Jurkat, Clone E6-1 (cell line): ENCODE data around the gene CNGA3.
"Not testable (repeated sequence)": the region's sequence is repeated elsewhere in the genome, so short reads cannot be mapped to it uniquely, and the experiment has no call there.

Source experiments
- DNase-seq: peaks from one replicate; pipeline ENCODE4 v3.0.0-alpha.2; 2011; ENCODE audit warnings: low read depth, low spot score
- H3K4me3 ChIP-seq: 2 replicates; pipeline ENCODE4 v1.5.1; 2011; ENCODE audit warnings: mild to moderate bottlenecking, low read length, control low read depth, moderate library complexity

CNGA3 gene

GRCh38 chr2:98320171-98320570, 26.1 kb upstream of the CNGA3 start:
- DNase-seq, H3K4me3 ChIP-seq: not testable (repeated sequence)

GRCh38 chr2:98324181-98324580, 22.1 kb upstream of the CNGA3 start:
- DNase-seq, result no peak
- no peak overlapping the region for H3K4me3 ChIP-seq

DNA sequence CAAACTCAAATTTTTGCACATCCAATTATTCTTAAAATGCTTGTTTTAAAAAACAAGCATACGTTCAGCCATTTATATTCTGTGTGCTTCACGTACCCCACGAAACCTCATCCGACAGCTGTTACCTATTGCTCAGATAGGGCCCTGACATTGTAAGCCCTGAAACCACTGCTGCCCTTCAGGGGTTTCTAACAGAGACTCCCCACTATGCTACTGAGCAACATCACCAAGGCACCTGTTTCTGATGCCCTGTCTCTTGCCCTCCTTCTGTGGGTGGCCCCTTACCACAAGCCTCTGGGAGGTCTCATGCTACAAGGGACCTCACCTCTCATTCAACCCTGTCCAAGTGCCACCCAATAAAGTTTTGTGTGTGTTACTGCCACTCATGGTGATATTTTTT, 18.5 kb upstream of the CNGA3 start:
- no peak overlapping the region for H3K4me3 ChIP-seq
- DNase-seq, result no peak

DNA sequence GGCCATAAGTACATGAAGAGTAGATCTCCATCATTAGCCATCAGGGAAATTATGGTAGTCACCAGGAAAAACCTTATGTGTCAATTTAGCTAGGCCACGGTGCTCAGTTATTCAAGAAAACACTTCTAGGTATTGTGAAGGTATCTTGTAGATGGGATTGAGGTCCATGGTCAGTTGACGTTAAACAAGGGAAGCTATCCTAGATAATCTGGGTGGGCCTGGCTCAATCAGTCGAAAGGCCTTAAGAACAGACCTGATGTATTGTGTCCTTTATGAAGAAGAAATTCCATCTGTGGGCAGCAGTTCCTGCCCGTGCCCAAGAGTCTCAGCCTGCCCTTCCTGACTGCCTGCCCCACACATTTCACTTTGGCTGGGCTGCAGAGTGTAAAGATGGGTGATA, 16.7 kb upstream of the CNGA3 start:
- DNase-seq, result no peak
- no peak overlapping the region for H3K4me3 ChIP-seq

- H3K4me3 ChIP-seq, result no peak overlapping the region
- no peak for DNase-seq
Observed at GRCh38 chr2:98332989-98333388, 13.3 kb upstream of the CNGA3 start.

DNA sequence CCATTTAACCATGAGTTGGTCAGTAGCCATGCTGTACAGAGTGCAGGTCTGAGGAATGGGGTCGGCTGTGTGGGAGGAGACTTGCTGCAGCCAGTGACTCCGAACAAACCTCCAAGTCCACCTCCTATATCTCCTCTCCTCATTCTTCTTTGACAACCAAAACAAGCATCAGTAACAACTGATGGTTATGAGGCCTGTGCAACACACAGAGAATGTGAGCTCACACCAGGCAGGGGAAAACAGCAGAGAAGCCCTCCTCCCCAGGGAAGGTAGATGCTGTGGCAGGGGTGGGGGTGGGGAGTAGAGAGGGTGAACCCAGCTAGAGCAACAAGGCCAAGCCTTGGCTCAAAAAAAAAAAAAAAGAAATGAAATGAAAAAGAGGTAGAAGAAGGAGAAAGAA, 12.3 kb upstream of the CNGA3 start:
- no peak for DNase-seq
- no peak overlapping the region for H3K4me3 ChIP-seq

DNA sequence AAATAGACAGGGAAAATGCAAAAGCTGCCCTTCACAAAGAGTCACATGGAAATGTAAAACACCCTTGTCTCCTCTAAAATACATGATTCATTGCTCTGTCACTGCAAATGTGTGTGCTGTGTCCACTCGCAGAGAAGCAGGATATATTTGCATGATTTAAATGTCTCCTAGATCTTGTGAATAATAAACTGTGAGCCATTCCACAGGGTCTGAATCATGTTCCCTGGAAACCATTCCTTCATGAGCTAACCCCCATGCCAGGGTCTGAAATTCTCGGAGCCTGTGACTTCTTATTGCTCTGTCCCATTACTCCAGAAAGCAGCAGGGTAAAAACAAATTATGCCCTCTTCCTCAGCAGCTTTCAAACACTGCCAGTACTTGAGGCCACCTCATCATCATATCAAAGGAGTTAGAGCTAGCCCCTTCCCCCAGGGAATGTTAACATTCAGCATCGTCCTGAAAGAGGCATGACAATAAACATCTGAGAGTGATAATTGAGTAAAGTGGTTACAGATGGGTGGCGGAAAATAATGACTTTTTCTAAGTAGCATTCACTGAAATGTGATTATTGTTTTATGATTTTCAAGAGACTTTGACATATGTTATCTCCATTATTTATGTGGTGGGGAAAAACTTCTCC, 11.7 kb upstream of the CNGA3 start:
- no peak overlapping the region for H3K4me3 ChIP-seq
- no peak for DNase-seq

DNA sequence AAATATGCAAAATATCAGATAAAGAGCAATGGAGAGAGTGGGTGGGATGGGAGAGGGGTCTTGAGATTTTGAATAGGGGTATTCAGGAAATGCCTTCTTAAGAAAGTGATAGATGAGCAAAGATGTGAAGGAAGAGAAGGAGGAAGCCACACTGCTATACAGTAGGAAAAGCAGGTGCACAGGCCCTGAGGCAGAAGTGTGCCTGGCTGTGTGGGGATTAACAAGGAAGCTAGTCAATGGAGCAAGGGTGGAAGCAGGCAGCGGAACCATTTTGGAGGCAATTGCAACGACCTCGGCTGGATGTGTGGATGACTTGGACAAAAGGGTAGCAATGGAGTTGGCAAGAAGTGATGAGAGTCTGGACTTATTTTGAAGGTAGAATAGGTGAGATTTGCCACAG, 11.0 kb upstream of the CNGA3 start:
- no peak for DNase-seq
- no peak overlapping the region for H3K4me3 ChIP-seq

DNA sequence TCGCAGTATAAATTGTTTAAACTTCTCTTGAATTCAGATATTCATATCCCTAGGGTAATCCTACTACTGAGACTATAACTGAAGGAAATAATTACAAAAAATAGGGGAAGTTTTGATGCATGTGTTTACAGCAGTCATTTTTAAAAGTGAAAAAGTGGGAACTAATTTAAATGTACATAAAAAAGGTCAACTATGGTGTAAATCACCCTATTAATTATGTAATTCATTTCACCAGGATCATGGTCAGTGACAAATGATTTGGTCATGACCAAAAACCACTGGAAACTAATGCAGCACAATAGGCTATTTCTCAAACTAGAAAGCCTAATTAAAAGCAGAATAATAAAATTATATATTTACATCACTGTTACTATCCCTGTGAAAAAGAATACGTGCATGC, 5.0 kb upstream of the CNGA3 start:
- DNase-seq, result no peak
- no peak overlapping the region for H3K4me3 ChIP-seq

- H3K4me3 ChIP-seq, result no peak overlapping the region
- DNase-seq, result no peak
Observed at GRCh38 chr2:98343285-98343684, 3.0 kb upstream of the CNGA3 start.

GRCh38 chr2:98347298-98348065, 1.2 kb downstream of the CNGA3 start:
- H3K4me3 ChIP-seq, result no peak overlapping the region
- no peak for DNase-seq

DNA sequence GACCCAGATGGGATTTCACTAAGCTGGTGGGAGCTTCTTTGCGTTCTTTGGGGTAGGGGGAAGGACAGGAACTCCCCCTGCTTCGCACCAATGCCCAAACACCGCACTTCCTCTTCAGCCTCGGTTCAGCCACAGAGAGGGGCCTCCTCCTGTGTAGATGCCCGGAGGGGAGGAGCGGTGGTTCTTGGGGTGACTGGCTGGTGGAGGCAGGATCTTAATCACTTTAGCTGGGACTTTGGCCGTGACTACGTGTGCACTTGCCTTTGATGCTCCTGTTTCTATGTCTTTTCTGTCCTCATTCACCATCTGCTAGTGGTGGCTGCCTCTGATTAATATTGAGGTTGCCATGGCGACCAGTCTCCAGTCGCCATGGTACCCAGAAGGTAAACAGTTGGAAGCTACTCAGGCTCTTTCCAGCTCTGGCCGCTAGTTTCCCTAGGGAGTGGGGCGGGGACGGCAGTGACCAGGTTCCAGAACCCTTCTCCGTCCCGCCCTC, 1.9 kb downstream of the CNGA3 start:
- no peak for DNase-seq
- no peak overlapping the region for H3K4me3 ChIP-seq

DNA sequence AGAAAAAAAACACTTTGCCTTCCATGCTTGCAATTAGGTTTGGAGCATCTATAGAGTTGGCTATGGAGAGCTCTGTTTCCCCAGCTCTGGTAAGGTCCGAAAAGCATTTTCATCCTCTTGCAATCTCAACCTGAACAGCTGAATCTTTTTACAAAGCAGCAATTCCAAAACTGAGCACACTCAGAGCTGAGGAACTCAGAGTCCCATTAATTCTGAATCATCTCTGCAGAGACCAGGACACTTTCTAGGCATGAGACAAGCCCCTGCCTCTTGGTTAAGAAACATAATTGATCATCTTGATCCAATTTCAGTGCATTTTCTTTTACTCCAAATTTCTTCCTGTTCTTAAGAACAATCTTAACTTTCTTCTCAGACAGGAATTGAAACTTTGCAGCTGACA, 4.2 kb downstream of the CNGA3 start:
- DNase-seq, result no peak
- H3K4me3 ChIP-seq, result no peak overlapping the region

DNA sequence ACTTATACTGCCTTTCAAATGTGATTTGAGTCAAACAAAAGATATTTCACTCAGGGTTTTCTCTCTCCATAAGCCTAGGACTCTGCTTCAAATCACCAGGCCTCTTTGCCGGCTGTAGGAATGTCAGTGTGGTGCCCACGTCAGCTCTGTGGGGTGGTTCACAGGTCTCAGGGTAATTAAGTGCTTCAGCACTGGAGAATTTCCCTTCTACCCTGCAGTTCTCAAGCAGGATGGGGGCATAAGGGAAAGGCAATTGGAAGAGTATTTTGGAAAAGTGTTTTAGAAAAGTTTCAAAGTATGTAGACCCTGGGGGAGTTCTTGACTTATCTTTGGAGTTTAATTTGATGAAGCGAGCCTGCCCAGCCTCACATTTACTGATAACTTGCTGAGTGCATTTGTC, 9.6 kb downstream of the CNGA3 start:
- DNase-seq, result no peak
- no peak overlapping the region for H3K4me3 ChIP-seq

- no peak for DNase-seq
- no peak overlapping the region for H3K4me3 ChIP-seq
Observed at GRCh38 chr2:98356729-98357128, 10.5 kb downstream of the CNGA3 start.

DNA sequence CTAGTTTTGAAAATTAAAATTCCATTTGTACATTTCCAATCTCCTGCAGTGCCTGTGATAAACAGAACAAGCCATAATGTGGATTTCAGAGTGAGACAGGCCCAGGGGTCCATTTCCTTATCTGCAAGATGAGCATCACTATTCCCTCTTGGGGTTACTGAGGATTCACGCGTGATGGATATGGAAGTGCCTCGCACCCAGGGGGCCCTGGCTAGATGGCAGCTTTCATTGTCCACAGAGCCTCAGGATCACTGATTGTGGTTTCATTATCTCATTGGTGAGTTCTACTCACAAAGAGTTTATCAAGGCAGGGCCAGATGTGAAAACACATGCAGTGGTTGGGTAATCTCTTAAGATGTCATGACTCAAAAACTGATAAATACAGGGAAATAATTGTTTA, 11.6 kb downstream of the CNGA3 start:
- no peak for DNase-seq
- no peak overlapping the region for H3K4me3 ChIP-seq

DNA sequence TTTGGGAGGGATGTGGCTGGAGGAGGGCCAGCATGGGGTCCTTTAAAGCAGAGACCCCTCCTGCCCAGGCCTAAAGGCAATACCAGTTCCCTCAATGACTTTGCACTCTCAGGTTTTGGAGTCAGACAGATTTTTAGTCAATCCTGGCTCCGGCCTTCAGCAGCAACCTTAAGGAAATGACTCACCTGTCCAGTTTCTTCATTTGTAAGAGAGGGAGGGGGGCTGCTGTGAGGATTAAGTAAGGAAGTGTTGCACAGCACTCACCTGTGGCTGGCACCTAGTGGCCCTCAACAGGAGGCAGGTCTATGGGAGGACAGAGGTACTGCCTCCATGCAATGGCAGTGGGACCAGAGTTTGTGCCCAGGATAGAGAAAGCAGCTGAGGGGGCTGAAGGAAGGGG, 13.7 kb downstream of the CNGA3 start:
- no peak overlapping the region for H3K4me3 ChIP-seq
- DNase-seq, result no peak

GRCh38 chr2:98367721-98368120, 21.5 kb downstream of the CNGA3 start:
- no peak for DNase-seq
- no peak overlapping the region for H3K4me3 ChIP-seq

DNA sequence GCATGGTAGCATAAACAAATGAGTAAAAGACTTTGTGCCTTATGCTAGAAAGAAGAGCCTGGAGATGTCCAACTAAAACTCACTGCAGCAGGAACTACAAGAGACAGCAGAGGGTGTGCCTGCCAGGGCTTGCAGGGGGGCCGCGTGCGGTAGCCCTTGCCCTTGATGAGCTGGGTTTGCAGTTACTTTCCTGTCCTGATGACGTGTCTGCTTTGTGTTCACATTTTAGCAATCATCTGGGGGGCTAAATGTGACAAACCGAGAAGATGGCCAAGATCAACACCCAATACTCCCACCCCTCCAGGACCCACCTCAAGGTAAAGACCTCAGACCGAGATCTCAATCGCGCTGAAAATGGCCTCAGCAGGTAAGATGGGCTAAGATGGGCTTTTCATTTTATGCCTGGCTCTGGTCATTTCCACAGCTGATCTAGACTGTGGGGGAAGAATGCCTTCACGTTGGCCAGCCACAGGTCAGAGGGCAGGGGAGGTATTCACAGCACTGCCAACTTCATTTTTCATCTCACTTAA, 23.5 kb downstream of the CNGA3 start:
- H3K4me3 ChIP-seq, result no peak overlapping the region
- no peak for DNase-seq

- H3K4me3 ChIP-seq, result no peak overlapping the region
- no peak for DNase-seq
Observed at GRCh38 chr2:98372121-98372520, 25.9 kb downstream of the CNGA3 start.

DNA sequence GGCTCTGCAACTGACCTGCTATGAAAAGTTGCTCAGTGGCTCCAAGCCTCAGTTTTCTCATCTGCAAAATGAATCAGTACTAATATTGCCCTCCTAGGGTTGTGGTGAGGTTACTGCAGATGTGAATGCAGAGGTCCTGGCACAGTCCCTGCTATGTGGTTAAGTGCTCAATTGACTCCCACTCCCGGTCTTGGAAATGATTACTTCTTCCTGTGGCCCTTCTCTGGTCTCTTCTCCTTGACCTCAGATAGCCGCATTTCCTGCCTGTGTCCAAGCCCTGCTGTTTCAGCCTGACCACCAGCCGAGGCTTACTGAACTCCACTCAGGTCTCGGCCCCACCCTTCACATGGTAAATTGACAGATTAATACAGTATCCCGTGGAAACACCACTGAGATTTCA, 26.3 kb downstream of the CNGA3 start:
- DNase-seq, result no peak
- H3K4me3 ChIP-seq, result no peak overlapping the region
